MCF 10A (cell line): ENCODE data around the gene EFNB3. TPM values are rescaled to one million over a fixed set of nuclear protein-coding genes. Genes with fewer than 3 reads are reported as not detected.

Source experiments
- BruUV-seq: library from RNA; stranded (reverse); fragments of 400-500 nt; replicated peaks from 2 replicates; lab custom pipeline; 2021; lab: Mats Ljungman, UMichigan
- CTCF ChIA-PET: fragments of 300-600 bp; sonication (Branson Sonifier 250); formaldehyde crosslinking; extraction: SDS; loops from one replicate; lab custom pipeline; 2021; ENCODE audit warnings: antibody characterized with exemption, inconsistent platforms; lab: Yijun Ruan, JAX
- POLR2A ChIA-PET: fragments of 300-600, 350-650 bp; sonication (Branson Sonifier 250); formaldehyde crosslinking; extraction: SDS; loops from one replicate; lab custom pipeline; 2020; ENCODE audit warnings: antibody characterized with exemption, inconsistent platforms; lab: Yijun Ruan, JAX
- DNase-seq: peaks from one replicate; pipeline ENCODE4 v3.0.0-alpha.2; 2018; ENCODE audit not compliant: unreplicated experiment
- H3K27ac Mint-ChIP-seq: one replicate; pipeline ENCODE4 v1.8.0; 2022; ENCODE audit warnings: mild to moderate bottlenecking, low read depth, mixed read lengths; ENCODE audit not compliant: unreplicated experiment
- H3K27me3 Mint-ChIP-seq: one replicate; pipeline ENCODE4 v1.8.0; 2022; ENCODE audit warnings: mixed read lengths; ENCODE audit not compliant: insufficient read depth, unreplicated experiment
- H3K36me3 Mint-ChIP-seq: one replicate; pipeline ENCODE4 v1.8.0; 2022; ENCODE audit warnings: mild to moderate bottlenecking, moderate library complexity, mixed read lengths; ENCODE audit not compliant: insufficient read depth, unreplicated experiment
- H3K4me1 Mint-ChIP-seq: one replicate; pipeline ENCODE4 v1.8.0; 2022; ENCODE audit warnings: mixed read lengths; ENCODE audit not compliant: insufficient read depth, unreplicated experiment
- H3K4me3 Mint-ChIP-seq: one replicate; pipeline ENCODE4 v1.8.0; 2022; ENCODE audit warnings: mild to moderate bottlenecking, moderate library complexity, mixed read lengths; ENCODE audit not compliant: unreplicated experiment
- H3K9me3 Mint-ChIP-seq: one replicate; pipeline ENCODE4 v1.8.0; 2022; ENCODE audit warnings: mixed read lengths; ENCODE audit not compliant: unreplicated experiment
- intact Hi-C: fragments of 100-400 bp; cut with micrococcal nuclease; formaldehyde crosslinking; loops from 2 replicates; pipeline ENCODE4 v1.14.1; 2022
- total RNA-seq: library from RNA; stranded (reverse); gene quantifications from 2 replicates; pipeline ENCODE4 v1.2.3, GENCODE V29; 2022
- TF ChIP-seq, protein P1 (sequence below): fragments of 200-600 bp; IDR thresholded peaks from one replicate; pipeline ENCODE4 v1.8.0; 2022; ENCODE audit warnings: antibody characterized with exemption, mild to moderate bottlenecking; ENCODE audit not compliant: unreplicated experiment

The EFNB3 gene
- total RNA-seq, 1 experiment from 2014 or later, result 1.4 TPM

DNA sequence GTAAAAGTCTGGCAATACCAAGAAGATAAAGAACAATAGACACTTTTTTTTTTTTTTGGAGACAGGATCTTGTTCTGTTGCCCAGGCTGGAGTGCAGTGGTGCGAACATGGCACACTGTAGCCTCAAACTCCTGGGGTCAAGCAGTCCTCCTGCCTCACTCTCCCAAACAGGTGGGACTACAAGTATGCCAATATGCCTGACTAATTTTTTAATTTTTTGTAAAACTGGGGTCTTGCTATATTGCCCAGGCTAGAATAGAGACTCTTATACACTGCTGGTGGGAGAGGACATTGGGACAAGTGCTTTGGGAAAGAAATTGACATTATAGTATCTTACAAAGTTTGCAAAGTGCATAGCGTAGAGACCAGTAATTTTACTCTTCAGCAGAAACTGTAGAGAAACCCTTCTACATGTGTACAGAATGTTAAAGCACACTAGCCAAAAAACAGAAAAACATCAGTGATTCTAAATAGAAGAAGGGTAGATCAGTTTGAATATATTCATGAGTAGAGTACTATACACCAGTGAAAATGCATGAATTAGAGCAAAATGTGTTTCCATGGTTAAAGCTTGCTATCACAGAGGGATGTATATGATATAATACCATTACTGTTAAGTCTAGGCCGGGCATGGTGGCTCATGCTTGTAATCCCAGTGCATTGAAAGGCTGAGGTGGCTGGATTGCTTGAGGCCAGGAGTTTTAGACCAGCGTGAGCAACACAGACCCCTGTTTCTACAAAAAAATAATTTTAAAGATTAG lies 7.0 kb upstream of the EFNB3 start:
- intact Hi-C loops, result no loop called here
- ChIA-PET POLR2A (no interaction called here), CTCF (no interaction called here)
- DNase-seq, result no peak
- H3K27ac Mint-ChIP-seq, result no peak overlapping the region
- no TSS peak for BruUV-seq
- peaks cover 38% of the 10 kb centered on the region for H3K36me3 Mint-ChIP-seq
- TF ChIP-seq, protein P1, sequence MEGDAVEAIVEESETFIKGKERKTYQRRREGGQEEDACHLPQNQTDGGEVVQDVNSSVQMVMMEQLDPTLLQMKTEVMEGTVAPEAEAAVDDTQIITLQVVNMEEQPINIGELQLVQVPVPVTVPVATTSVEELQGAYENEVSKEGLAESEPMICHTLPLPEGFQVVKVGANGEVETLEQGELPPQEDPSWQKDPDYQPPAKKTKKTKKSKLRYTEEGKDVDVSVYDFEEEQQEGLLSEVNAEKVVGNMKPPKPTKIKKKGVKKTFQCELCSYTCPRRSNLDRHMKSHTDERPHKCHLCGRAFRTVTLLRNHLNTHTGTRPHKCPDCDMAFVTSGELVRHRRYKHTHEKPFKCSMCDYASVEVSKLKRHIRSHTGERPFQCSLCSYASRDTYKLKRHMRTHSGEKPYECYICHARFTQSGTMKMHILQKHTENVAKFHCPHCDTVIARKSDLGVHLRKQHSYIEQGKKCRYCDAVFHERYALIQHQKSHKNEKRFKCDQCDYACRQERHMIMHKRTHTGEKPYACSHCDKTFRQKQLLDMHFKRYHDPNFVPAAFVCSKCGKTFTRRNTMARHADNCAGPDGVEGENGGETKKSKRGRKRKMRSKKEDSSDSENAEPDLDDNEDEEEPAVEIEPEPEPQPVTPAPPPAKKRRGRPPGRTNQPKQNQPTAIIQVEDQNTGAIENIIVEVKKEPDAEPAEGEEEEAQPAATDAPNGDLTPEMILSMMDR, result no peak
- no peaks in the 10 kb centered on the region for H3K9me3 Mint-ChIP-seq
- H3K27me3 Mint-ChIP-seq, result no peaks in the 10 kb centered on the region
- no peaks in the 10 kb centered on the region for H3K4me1 Mint-ChIP-seq
- H3K4me3 Mint-ChIP-seq, result no peak overlapping the region

DNA sequence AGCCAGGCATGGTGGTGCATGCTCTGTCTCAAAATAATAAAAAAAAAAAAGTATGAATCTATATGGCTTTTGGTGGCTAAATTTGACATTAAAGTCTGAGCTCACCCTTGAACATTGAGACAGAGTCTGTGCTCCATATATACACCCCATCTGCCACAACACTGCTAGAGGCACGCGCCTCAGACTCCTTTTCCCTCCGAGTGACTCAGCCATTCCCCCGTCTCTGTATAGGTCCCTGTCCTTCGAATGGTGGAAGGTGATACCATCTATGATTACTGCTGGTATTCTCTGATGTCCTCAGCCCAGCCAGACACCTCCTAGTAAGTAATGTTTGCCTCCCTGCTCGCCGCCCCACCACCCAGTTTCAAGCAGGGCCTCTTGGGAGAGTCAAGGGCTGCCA lies 4.5 kb upstream of the EFNB3 start:
- Mint-ChIP-seq H3K4me3 (no peak overlapping the region), H3K4me1 (peaks cover under 1% of the 10 kb centered on the region), H3K27me3 (peaks cover 5% of the 10 kb centered on the region), H3K27ac (no peak overlapping the region), H3K9me3 (no peaks in the 10 kb centered on the region), H3K36me3 (peaks cover 29% of the 10 kb centered on the region)
- ChIA-PET CTCF (interaction anchor here (0.6 to 0.8 kb wide), 4 partner anchors 314 to 549 kb away, joined by 3 read pairs; partner anchors contain the start of genes NEURL4 and PFAS), POLR2A (no interaction called here)
- DNase-seq, result no peak
- BruUV-seq, result no TSS peak
- TF ChIP-seq, protein P1, result no peak
- intact Hi-C loops, result no loop called here

DNA sequence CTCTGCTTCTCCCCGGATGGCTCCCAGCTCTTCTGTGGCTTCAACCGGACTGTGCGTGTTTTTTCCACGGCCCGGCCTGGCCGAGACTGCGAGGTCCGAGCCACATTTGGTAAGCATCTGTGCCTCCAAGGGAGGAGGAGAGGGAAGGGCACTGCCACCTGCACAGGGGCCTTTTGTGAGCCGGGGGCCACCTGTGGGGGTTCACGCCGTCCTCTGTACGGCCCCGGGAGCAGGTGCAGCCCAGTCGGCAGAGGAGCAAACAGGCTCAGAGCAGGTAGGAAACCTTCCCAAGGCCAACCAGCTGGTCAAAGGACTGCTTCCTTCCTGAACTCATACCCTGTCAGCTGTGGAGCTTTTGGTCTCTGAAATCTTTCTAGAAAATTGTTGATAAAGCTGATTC lies 3.3 kb upstream of the EFNB3 start:
- H3K9me3 Mint-ChIP-seq, result no peaks in the 10 kb centered on the region
- no peak for DNase-seq
- intact Hi-C loops, result no loop called here
- peaks cover 17% of the 10 kb centered on the region for H3K27me3 Mint-ChIP-seq
- peaks cover 6% of the 10 kb centered on the region for H3K4me1 Mint-ChIP-seq
- H3K27ac Mint-ChIP-seq, result no peak overlapping the region
- H3K36me3 Mint-ChIP-seq, result peaks cover 19% of the 10 kb centered on the region
- no TSS peak for BruUV-seq
- TF ChIP-seq, protein P1, result no peak
- no peak overlapping the region for H3K4me3 Mint-ChIP-seq
- ChIA-PET POLR2A (interaction anchor here (0.6 kb wide), 1 partner anchor 15 kb away, joined by 3 read pairs; no protein-coding TSS in a partner anchor), CTCF (no interaction called here)

DNA sequence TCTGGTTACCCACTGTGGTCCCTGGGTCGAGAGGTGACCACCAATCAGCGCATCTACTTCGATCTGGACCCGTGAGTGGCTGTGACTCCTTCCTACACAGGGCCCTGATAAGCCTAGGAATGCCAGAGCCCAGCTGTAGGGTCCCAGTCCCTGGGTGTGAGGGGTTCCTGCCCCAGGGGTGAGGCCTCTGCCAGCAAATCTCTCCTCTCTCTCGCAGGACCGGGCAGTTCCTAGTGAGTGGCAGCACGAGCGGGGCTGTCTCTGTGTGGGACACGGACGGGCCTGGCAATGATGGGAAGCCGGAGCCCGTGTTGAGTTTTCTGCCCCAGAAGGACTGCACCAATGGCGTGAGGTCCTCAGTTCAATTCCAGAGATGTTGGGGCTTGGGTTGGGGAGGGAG lies 2.2 kb upstream of the EFNB3 start:
- H3K36me3 Mint-ChIP-seq, result peaks cover 11% of the 10 kb centered on the region
- no peak overlapping the region for H3K4me3 Mint-ChIP-seq
- peaks cover 23% of the 10 kb centered on the region for H3K27me3 Mint-ChIP-seq
- no peak overlapping the region for H3K27ac Mint-ChIP-seq
- DNase-seq, result no peak
- H3K9me3 Mint-ChIP-seq, result no peaks in the 10 kb centered on the region
- no TSS peak for BruUV-seq
- H3K4me1 Mint-ChIP-seq, result peaks cover 6% of the 10 kb centered on the region
- POLR2A ChIA-PET, result interaction anchor here (0.7 to 1.6 kb wide), 3 partner anchors 13 to 160 kb away, joined by 4 to 6 read pairs (median 4); partner anchors contain the start of gene WRAP53
- CTCF ChIA-PET, result no interaction called here
- intact Hi-C loops, result no loop called here
- TF ChIP-seq, protein P1, result no peak
